Lower leg skin (tissue), 4 donors: ENCODE measurements around the gene KRT10. TPM values are rescaled to one million over a fixed set of nuclear protein-coding genes. Genes with fewer than 3 reads are reported as not detected.

Source experiments
- DNase-seq, 2 donors: peaks; one replicate each; pipeline ENCODE4 v3.0.0-alpha.2; 2019; ENCODE audit warnings: low spot score in 2 of 2
- H3K4me3 ChIP-seq: fragments of 200-600 bp; sonication (generic); 2 replicates; pipeline ENCODE4 v1.5.1; 2017; ENCODE audit warnings: mild to moderate bottlenecking, low read depth; ENCODE audit not compliant: poor library complexity, severe bottlenecking
- CTCF ChIP-seq, 3 donors: fragments of 450-650 bp; IDR thresholded peaks; one replicate each; pipeline ENCODE4 v1.5.1; 2016; ENCODE audit warnings: antibody characterized with exemption in 3 of 3, mild to moderate bottlenecking in 3 of 3, moderate library complexity in 2 of 3
- POLR2A ChIP-seq, 2 donors: fragments of 450-650 bp; IDR thresholded peaks; one replicate each; pipeline ENCODE4 v1.6.1; 2016 to 2017; ENCODE audit warnings: antibody characterized with exemption in 2 of 2, mild to moderate bottlenecking in 1 of 2, moderate library complexity in 1 of 2
- WGBS, 2 donors: methylation state at CpG; one replicate each; pipeline ENCODE4 v1.1.5; 2018; 5-methylcytosine and 5-hydroxymethylcytosine counted together
- intact Hi-C: fragments of 100-400 bp; cut with DNase I; formaldehyde crosslinking; loops from one replicate; pipeline ENCODE4 v1.15.0; 2023; ENCODE audit warnings: low total_unique reads
- total RNA-seq, 4 donors: library from RNA; depleted of rRNA; stranded (reverse); fragments of >200 nt; gene quantifications; one replicate each; pipeline ENCODE4 v1.1.0, GENCODE V29; 2016

Gene KRT10
- total RNA-seq, 4 donors from 2014 or later: 4,878 to 8,317 (median 6,442) TPM

GRCh38 chr17:40843242-40843641 lies 20.8 kb upstream of the KRT10 start:
- H3K4me3 ChIP-seq: no peak overlapping the region
- DNase-seq: no peak
- 34 to 75% methylated on average over 3 of the region's 3 CpGs for WGBS, 2 donors
- intact Hi-C loops: no loop called here
- TF ChIP-seq POLR2A (IDR thresholded peaks at IDR 0.05) (no peak), CTCF (IDR thresholded peaks at IDR 0.05) (no peak)

GRCh38 chr17:40841246-40841645 lies 18.8 kb upstream of the KRT10 start:
- DNase-seq: no peak
- TF ChIP-seq POLR2A (IDR thresholded peaks at IDR 0.05) (no peak), CTCF (IDR thresholded peaks at IDR 0.05) (no peak)
- no peak overlapping the region for H3K4me3 ChIP-seq
- intact Hi-C loops: no loop called here
- 68 to 77% methylated on average over 3 of the region's 3 CpGs for WGBS, 2 donors

DNA sequence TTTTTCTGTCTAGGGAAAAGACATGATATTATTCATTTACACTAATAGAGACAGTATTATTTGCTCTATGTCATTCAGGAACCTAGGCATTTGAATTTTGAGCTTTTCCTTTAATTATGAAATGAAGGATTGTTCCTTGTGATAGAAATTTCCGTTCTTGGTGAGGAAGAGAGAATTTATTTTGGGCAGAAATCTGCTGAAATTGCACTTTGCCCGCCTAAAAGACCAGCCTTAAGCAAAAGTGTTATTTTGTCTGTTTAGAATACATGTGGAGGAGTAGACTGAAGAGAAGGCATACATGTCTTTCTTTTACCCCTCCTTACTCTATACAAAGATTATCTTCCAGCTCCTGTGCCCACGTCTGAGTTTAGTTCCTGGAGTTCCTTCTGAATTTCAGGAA lies 16.8 kb upstream of the KRT10 start:
- intact Hi-C loops: no loop called here
- no peak for DNase-seq
- no peak for TF ChIP-seq CTCF (IDR thresholded peaks at IDR 0.05)
- no peak for TF ChIP-seq POLR2A (IDR thresholded peaks at IDR 0.05)
- H3K4me3 ChIP-seq: no peak overlapping the region
- 80 to 81% methylated on average over 3 of the region's 3 CpGs for WGBS, 2 donors

DNA sequence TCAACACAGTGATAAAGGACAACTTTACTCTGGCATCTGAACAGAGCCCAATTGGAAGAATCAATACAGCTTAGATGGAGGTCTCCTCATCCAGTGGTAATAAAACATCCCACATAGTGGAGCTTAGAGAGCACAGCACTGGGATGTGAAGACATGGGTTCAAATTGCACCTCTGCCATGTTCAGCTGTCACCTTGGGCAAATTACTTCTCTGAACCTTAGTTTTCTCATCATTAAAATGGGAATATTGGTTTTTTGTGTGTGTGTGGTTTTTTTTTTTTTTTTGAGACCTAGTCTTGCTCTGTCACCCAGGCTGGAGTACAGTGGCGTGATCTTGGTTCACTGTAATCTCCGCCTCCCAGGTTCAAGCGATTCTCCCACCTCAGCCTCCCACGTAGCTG lies 13.6 kb upstream of the KRT10 start:
- no peak overlapping the region for H3K4me3 ChIP-seq
- no peak for DNase-seq
- WGBS, 2 donors: 97 to 98% methylated on average over 4 of the region's 4 CpGs
- intact Hi-C loops: no loop called here
- TF ChIP-seq CTCF (IDR thresholded peaks at IDR 0.05) (no peak), POLR2A (IDR thresholded peaks at IDR 0.05) (no peak)

DNA sequence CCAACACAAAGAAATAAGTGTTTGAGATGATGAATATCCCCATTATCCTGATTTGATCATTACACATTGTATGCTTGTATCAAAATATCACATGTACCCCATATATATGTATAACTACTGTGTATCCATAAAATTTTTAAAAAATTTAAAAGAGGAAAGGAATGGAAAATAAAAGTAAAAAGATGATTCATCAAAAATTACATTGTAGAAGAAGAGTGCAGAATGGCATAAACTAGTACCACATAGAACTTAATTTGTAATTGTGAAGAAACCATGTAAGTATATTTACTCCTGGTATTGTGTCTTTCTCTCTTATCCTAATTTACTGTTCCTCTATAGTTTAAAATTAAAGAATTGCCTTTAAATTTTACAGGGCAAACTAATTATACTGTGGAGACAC lies 11.5 kb upstream of the KRT10 start:
- intact Hi-C loops: no loop called here
- no peak overlapping the region for H3K4me3 ChIP-seq
- no peak for TF ChIP-seq CTCF (IDR thresholded peaks at IDR 0.05)
- TF ChIP-seq POLR2A (IDR thresholded peaks at IDR 0.05): no peak
- no peak for DNase-seq

DNA sequence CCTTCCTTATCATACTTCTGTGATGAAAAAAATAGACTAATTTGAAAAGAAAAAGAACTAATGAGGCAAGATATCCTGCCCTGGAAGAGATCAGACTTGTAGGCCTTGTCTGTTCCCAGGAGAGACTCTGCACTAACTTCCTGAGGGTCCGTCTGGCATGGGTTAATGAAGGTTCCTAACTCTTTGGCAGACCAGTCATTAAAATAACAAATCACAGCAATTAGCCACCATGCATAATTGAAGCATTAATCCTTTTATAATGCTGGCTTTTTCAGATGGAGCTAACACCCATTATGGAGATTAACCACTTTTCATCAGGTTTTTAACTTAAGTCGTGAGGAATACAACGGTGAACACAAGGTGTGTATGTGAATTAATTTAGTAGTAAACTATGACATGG lies 10.4 kb upstream of the KRT10 start:
- WGBS, 2 donors: 80 to 87% methylated on average over 3 of the region's 3 CpGs
- intact Hi-C loops: no loop called here
- DNase-seq: no peak
- no peak for TF ChIP-seq CTCF (IDR thresholded peaks at IDR 0.05)
- no peak for TF ChIP-seq POLR2A (IDR thresholded peaks at IDR 0.05)
- no peak overlapping the region for H3K4me3 ChIP-seq
